ENCODE measurements around the gene CLEC4A. TPM values are rescaled to one million over a fixed set of nuclear protein-coding genes. Genes with fewer than 3 reads are reported as not detected.
"Not testable (repeated sequence)": the region's sequence is repeated elsewhere in the genome, so short reads cannot be mapped to it uniquely, and the experiment has no call there.

Gene CLEC4A
- total RNA-seq, 2 donors from 2014 or later: 0.67 TPM; not detected in 1

GRCh38 chr12:8108808-8109398 is 14.5 kb upstream of the CLEC4A start:
- H3K36me3 ChIP-seq: peaks cover 6% of the 10 kb centered on the region
- TF ChIP-seq CTCF (IDR thresholded peaks at IDR 0.05): peak; percentile 94 to 97
- DNase-seq (ENCODE audit: low spot score): peak; percentile 81

DNA sequence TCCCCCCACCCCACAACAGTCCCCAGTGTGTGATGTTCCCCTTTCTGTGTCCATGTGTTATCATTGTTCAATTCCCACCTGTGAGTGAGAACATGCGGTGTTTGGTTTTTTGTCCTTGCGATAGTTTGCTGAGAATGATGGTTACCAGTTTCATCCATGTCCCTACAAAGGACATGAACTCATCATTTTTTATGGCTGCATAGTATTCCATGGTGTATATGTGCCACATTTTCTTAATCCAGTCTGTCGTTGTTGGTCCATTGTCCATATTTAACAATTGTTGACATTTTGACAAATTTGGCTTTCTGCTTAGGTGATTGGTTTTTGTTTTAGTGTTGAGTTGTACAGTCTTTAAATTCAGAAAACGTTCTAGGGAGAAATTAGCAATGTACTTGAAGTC is 10.3 kb upstream of the CLEC4A start:
- not testable (repeated sequence) for DNase-seq (ENCODE audit: low spot score); H3K4me3 ChIP-seq; H3K4me1 ChIP-seq; H3K36me3 ChIP-seq; H3K27me3 ChIP-seq; H3K27ac ChIP-seq; H3K9me3 ChIP-seq

More at GRCh38 chr12:8108808-8109398, 14.5 kb upstream of the CLEC4A start:
- no peaks in the 10 kb centered on the region for H3K27me3 ChIP-seq
- H3K4me1 ChIP-seq: no peaks in the 10 kb centered on the region
- no peak overlapping the region for H3K4me3 ChIP-seq
- H3K9me3 ChIP-seq: peaks cover 0 to 9% of the 10 kb centered on the region in 2 donors
- H3K27ac ChIP-seq: no peak overlapping the region

- DNase-seq (ENCODE audit: low spot score): no peak
- Histone ChIP-seq H3K4me1 (no peaks in the 10 kb centered on the region), H3K4me3 (no peak overlapping the region), H3K27me3 (no peaks in the 10 kb centered on the region), H3K27ac (no peak overlapping the region), H3K9me3 (no peaks in the 10 kb centered on the region), H3K36me3 (no peaks in the 10 kb centered on the region)
- TF ChIP-seq CTCF (IDR thresholded peaks at IDR 0.05): no peak
Observed at GRCh38 chr12:8120072-8120713, 3.2 kb upstream of the CLEC4A start.

DNA sequence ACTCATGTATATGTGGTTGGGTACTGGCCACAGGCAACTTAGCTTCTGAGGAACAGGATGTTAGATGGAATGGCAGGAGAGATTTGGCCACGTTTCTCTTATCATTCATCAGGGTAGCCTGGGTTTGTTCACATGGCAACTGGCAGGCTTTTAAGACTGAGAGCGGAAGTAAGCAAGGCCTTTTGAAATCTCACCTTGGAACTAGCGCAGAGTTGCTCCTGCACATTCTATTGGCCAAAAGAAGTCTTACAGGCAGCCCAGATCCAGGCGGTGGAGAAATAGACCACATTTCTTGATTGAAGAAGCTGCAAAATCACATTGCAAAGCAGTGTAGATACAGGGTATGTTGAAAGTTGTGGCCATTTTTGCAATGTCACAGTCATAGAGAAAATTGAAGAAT is 3.7 kb downstream of the CLEC4A start:
- H3K4me1 ChIP-seq: no peaks in the 10 kb centered on the region
- H3K27me3 ChIP-seq: no peaks in the 10 kb centered on the region
- DNase-seq (ENCODE audit: low spot score): no peak
- TF ChIP-seq CTCF (IDR thresholded peaks at IDR 0.05): no peak
- no peaks in the 10 kb centered on the region for H3K9me3 ChIP-seq
- H3K4me3 ChIP-seq: no peak overlapping the region
- no peaks in the 10 kb centered on the region for H3K36me3 ChIP-seq
- no peak overlapping the region for H3K27ac ChIP-seq

DNA sequence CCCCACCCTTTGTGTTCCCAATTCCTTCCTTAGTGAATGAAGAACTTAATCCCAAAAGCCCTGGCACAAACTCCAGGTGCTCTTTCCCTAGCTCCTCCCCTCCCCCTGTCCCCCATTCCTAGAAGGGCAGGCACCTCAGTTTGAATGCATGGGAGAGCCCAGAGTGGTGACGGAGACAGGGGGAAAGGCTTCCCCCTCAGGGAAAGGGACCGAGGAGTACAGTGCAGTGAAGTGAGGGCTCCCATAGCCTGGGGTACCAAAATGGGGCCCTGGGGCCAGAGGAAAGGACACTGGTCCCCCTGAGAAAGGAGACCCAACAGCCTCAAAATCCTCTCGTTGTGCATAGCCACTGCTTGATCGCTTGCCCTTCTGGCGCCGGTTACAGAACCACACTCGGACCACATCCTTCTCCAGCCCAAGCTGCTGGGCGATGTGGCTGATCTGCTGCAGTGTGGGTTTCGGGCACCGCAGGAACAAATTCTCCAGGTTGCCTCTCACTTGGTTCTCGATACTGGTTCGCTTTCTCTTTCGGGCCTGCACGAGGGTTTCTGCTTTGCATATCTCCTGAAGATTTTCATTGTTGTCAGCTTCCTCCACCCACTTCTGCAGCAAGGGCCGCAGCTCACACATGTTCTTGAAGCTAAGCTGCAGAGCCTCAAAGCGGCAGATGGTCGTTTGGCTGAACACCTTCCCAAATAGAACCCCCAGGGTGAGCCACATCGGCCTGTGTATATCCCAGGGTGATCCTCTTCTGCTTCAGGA is 10.4 kb downstream of the CLEC4A start:
- not testable (repeated sequence) for H3K4me1 ChIP-seq; H3K9me3 ChIP-seq; H3K27me3 ChIP-seq; H3K4me3 ChIP-seq; H3K27ac ChIP-seq; DNase-seq (ENCODE audit: low spot score)
- peaks cover 12% of the 10 kb centered on the region for H3K36me3 ChIP-seq

- not testable (repeated sequence) for H3K4me3 ChIP-seq, H3K27me3 ChIP-seq
- peaks cover 12% of the 10 kb centered on the region for H3K36me3 ChIP-seq
Observed at GRCh38 chr12:8134398-8134930, 11.0 kb downstream of the CLEC4A start.

GRCh38 chr12:8141647-8142046 is 18.2 kb downstream of the CLEC4A start:
- not testable (repeated sequence) for H3K4me3 ChIP-seq; DNase-seq (ENCODE audit: low spot score)

More at GRCh38 chr12:8134398-8134930, 11.0 kb downstream of the CLEC4A start:
- not testable (repeated sequence) for DNase-seq (ENCODE audit: low spot score); H3K9me3 ChIP-seq; H3K4me1 ChIP-seq; H3K27ac ChIP-seq

More at GRCh38 chr12:8141647-8142046, 18.2 kb downstream of the CLEC4A start:
- H3K4me1 ChIP-seq, H3K36me3 ChIP-seq, H3K27me3 ChIP-seq, H3K27ac ChIP-seq: not testable (repeated sequence)
- H3K9me3 ChIP-seq: peaks cover 0 to 10% of the 10 kb centered on the region in 2 donors
